ENCODE results near the gene UBAC1.

UBAC1 gene

GRCh38 chr9:135962696-135963307 is 1.6 kb upstream of the UBAC1 start:
- H3K36me3 ChIP-seq (replicated peaks) = no peaks in the 10 kb centered on the region
- H3K27ac ChIP-seq = no peak overlapping the region
- H3K27me3 ChIP-seq (replicated peaks) = no peaks in the 10 kb centered on the region
- TF ChIP-seq CTCF (IDR thresholded peaks at IDR 0.05; ENCODE audit: low read depth, low read length, missing control alignments) = no peak
- no peak overlapping the region for H3K4me3 ChIP-seq (ENCODE audit: low read depth, low read length)
- in situ Hi-C loops (cut with HindIII; ENCODE audit: low pct_ligation_motif_present, low sequenced_read_pairs) = no loop called here
- no peak for DNase-seq

GRCh38 chr9:135961811-135962695 is 880 bp upstream of the UBAC1 start:
- in situ Hi-C loops (cut with HindIII; ENCODE audit: low pct_ligation_motif_present, low sequenced_read_pairs) = no loop called here
- H3K4me3 ChIP-seq (ENCODE audit: low read depth, low read length) = no peak overlapping the region

GRCh38 chr9:135960411-135961276 is 529 bp downstream of the UBAC1 start:
- Histone ChIP-seq H3K4me3 (ENCODE audit: low read depth, low read length) (peak overlapping the region; percentile 76), H3K27ac (no peak overlapping the region), H3K36me3 (replicated peaks) (no peaks in the 10 kb centered on the region), H3K27me3 (replicated peaks) (no peaks in the 10 kb centered on the region)
- in situ Hi-C loops (cut with HindIII; ENCODE audit: low pct_ligation_motif_present, low sequenced_read_pairs) = no loop called here
- no peak for DNase-seq
- no peak for TF ChIP-seq CTCF (IDR thresholded peaks at IDR 0.05; ENCODE audit: low read depth, low read length, missing control alignments)

More at GRCh38 chr9:135961811-135962695, 880 bp upstream of the UBAC1 start:
- DNase-seq = no peak
- no peak for TF ChIP-seq CTCF (IDR thresholded peaks at IDR 0.05; ENCODE audit: low read depth, low read length, missing control alignments)
- H3K27ac ChIP-seq = no peak overlapping the region
- H3K27me3 ChIP-seq (replicated peaks) = no peaks in the 10 kb centered on the region
- no peaks in the 10 kb centered on the region for H3K36me3 ChIP-seq (replicated peaks)

GRCh38 chr9:135959814-135960213 is 1.4 kb downstream of the UBAC1 start:
- Histone ChIP-seq H3K4me3 (ENCODE audit: low read depth, low read length) (peak overlapping the region; percentile 76), H3K27me3 (replicated peaks) (no peaks in the 10 kb centered on the region), H3K27ac (no peak overlapping the region), H3K36me3 (replicated peaks) (no peaks in the 10 kb centered on the region)
- in situ Hi-C loops (cut with HindIII; ENCODE audit: low pct_ligation_motif_present, low sequenced_read_pairs) = no loop called here
- no peak for TF ChIP-seq CTCF (IDR thresholded peaks at IDR 0.05; ENCODE audit: low read depth, low read length, missing control alignments)
- no peak for DNase-seq

- no peak overlapping the region for H3K4me3 ChIP-seq (ENCODE audit: low read depth, low read length)
- no peak overlapping the region for H3K27ac ChIP-seq
- peaks cover under 1% of the 10 kb centered on the region for H3K36me3 ChIP-seq (replicated peaks)
- no peaks in the 10 kb centered on the region for H3K27me3 ChIP-seq (replicated peaks)
- DNase-seq = no peak
- in situ Hi-C loops (cut with HindIII; ENCODE audit: low pct_ligation_motif_present, low sequenced_read_pairs) = no loop called here
- no peak for TF ChIP-seq CTCF (IDR thresholded peaks at IDR 0.05; ENCODE audit: low read depth, low read length, missing control alignments)
Observed at GRCh38 chr9:135958485-135958884, 2.7 kb downstream of the UBAC1 start.

Measured in brain microvascular endothelial cell (primary cell).